SIG-M5 treated with dmso at 0.1 percent for 504 hours (cell line): ENCODE measurements around the gene CDKN3.
"Not testable (repeated sequence)": the region's sequence is repeated elsewhere in the genome, so short reads cannot be mapped to it uniquely, and the experiment has no call there.

Experiments used
- DNase-seq: peaks from one replicate; lab custom pipeline; 2025; ENCODE audit not compliant: unreplicated experiment; lab: John Stamatoyannopoulos, UW

CDKN3 gene

GRCh38 chr14:54370323-54371198 lies 26.2 kb upstream of the CDKN3 start:
- no peak for DNase-seq

DNA sequence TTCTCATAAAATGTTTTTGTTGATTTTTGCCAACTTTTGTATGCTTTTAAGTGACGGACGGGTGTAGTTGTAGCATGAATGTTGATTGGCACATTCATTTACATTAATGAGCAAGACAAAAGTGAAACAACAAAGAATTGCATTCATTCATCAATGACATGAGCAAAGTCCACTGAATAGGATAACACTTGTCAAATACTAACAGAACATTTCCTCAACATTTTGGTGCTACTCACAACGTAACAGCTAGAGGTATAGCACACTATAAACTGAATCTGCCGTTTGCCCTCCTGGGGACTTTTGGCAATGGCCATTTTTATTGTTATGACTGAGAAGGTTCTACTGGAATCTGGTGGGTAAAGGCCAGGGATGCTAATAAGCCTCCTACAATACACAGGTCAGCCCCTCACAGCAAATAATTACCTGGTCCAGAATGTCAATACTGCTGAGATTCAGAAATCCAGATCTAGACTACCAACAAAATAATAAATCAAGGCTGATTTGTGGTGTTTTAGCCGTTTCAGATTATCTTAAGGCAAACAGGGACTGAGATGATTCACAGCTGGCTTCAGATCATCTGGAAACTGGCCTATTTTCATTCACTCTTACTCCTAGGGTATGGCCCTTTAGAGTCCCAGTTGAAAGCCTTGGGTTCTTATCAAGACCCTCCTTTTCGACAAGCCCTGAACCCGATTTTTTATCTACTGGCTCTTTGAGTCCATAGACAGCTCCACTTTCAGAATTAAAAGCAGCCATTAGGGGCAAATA lies 22.5 kb upstream of the CDKN3 start:
- no peak for DNase-seq

- no peak for DNase-seq
Measured at GRCh38 chr14:54377501-54377900, 19.3 kb upstream of the CDKN3 start.

GRCh38 chr14:54378893-54379292 lies 17.9 kb upstream of the CDKN3 start:
- not testable (repeated sequence) for DNase-seq

- not testable (repeated sequence) for DNase-seq
Measured at GRCh38 chr14:54380558-54380957, 16.2 kb upstream of the CDKN3 start.

DNA sequence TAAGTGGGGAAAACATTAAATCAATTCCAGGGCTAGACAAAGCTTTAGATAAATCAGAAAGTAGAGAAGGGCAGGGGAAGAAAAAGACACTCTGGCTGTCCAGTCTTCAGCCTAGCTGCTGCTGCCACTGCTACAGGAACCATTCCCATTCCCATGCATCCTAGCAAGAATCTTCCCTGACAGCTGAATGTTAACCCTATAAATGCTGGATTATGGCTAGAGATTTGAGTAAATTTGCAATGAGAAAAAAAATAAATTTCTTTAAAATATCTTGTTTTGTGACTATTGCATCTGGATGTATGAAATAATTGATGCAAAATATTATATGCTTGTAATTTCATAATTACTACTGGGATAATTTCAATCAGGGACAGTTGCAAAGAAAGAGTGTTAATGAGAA lies 15.0 kb upstream of the CDKN3 start:
- DNase-seq: no peak

DNA sequence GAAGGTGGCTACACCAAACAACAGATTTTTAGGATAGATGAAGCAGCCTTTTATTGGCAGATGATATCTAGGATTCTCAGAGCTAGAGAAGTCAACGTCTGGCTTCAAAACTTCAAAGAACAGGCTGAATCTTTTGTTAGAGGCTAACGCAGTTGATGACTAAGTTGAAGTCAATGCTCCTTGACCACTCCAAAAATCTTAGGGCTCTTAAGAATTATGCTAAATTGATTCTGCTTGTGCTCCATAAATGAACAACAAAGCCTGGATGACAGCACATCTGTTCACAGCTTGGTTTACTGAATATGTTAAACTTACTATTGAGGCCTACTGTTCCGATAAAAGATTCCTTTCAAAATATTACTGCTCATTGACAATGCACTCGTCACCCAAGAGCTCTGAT lies 13.0 kb upstream of the CDKN3 start:
- no peak for DNase-seq

GRCh38 chr14:54385556-54385955 lies 11.3 kb upstream of the CDKN3 start:
- DNase-seq: no peak

- no peak for DNase-seq
Measured at GRCh38 chr14:54387328-54387727, 9.5 kb upstream of the CDKN3 start.

DNA sequence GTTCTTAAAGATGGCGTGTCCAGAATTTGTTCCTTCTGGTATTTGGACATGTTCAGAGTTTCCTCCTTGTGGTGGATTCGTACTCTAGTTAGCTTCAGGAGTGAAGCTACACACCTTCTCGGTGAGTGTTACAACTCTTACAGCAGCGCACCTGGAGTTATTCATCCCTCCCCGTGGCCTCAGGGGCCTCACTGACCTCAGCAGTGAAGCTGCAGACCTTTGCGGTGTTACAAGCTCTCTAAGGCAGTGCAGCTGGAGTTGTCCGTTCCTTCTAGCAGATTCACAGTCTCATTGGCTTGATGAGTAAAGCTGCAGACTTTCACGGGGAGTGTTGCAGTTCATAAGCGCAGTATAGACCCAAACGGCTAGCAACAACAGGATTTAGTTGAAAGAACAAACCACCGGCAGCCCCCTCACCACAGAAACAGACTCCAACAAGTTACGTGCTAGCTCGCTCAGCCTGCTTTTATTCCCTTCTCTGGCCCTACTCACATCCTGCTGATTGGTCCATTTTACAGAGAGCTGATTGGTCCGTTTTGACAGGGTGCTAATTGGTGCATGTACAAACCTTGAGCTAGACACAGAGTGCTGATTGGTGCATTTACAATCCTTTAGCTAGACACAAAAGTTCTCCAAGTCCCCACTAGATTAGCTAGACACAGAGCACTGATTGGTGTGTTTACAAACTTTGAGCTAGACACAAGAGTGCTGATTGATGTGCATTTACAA lies 4.5 kb upstream of the CDKN3 start:
- DNase-seq: no peak

DNA sequence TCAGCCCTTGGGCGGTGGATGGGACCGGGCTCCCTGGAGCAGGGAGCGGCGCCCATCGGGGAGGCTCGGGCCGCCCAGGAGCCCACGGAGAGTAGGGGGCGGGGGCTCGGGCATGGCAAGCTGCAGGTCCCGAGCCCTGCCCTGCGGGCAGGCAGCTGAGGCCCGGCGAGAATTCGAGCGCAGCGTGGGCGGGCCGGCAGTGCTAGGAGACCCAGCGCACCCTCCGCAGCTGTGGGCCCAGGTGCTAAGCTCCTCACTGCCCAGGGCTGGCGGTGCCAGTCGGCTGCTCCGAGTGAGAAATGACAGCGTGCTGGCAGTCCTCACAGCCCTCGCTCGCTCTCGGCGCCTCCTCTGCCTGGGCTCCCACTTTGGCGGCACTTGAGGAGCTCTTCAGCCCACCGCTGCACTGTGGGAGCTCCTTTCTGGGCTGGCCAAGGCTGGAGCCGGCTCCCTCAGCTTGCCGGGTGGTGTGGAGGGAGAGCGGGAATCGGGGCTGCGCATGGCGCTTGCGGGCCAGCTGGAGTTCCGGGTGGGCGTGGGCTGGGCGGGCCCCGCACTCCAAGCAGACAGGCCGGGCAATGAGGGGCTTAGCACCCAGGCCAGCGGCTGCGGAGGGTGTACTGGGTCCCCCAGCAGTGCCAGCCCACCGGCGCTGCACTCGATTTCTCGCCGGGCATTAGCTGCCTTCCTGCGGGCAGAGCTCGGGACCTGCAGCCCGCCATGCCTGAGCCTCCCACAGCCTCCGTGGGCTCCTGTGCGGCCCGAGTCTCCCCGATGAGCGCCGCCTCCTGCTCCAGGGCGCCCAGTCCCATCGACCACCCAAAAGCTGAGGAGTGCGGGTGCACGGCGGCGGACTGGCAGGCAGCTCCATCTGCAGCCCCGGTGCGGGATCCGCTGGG lies 3.6 kb upstream of the CDKN3 start:
- not testable (repeated sequence) for DNase-seq

GRCh38 chr14:54394596-54394995 lies 2.2 kb upstream of the CDKN3 start:
- no peak for DNase-seq

DNA sequence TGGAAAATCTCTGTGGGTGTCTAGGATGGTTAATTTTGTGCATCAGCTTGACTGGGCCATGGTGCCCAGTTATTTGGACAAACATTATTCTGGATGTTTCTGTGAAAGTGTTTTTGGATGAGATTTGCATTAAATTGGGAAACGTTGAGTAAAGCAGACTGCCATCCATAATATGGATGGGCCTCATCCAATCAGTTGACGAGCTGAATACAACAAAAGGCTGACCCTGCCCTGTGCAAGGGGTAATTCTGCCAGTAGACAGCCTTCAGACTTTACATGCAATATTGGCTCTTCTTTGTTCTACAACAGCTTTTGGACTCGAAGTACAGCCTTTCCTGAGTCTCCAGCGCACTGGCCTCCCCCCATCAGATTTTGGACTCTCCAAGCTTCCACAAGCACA lies 1.5 kb upstream of the CDKN3 start:
- no peak for DNase-seq

DNA sequence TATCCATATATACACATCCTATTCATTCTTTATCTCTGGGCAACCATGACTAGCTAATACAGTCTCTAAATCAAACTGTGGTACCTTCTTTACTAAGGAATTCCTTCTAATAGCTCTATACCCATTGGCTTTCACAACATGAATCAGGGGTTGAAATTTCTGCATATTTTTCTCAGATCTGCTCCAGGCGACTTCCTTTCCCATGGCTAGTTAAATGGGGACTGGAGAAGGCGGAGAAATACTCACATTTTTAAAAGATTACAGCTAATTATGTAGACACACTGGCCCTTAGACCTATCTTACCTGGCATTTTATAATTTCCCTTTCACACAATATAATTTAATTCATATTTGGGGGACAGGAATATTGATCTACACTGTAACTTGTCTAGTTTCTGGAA lies 1.1 kb upstream of the CDKN3 start:
- no peak for DNase-seq

GRCh38 chr14:54396183-54396492 lies 669 bp upstream of the CDKN3 start:
- no peak for DNase-seq

DNA sequence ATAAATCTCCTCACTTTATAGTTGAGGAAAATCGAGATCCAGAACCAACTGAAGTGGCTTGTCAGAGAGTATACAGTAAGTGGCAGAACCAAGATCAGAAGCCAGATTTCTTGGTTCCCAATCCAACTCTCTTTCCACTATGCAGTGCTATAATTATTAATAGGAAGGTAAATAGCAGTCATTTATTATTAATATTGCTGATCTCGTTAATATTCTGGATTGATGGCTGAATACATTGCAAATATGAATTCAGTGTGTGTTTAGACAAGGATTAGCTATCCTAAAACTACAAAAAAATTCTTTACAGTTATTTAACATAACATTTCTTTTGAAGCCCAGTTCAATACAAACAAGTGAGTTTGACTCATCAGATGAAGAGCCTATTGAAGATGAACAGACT lies 2.8 kb downstream of the CDKN3 start:
- DNase-seq: no peak

DNA sequence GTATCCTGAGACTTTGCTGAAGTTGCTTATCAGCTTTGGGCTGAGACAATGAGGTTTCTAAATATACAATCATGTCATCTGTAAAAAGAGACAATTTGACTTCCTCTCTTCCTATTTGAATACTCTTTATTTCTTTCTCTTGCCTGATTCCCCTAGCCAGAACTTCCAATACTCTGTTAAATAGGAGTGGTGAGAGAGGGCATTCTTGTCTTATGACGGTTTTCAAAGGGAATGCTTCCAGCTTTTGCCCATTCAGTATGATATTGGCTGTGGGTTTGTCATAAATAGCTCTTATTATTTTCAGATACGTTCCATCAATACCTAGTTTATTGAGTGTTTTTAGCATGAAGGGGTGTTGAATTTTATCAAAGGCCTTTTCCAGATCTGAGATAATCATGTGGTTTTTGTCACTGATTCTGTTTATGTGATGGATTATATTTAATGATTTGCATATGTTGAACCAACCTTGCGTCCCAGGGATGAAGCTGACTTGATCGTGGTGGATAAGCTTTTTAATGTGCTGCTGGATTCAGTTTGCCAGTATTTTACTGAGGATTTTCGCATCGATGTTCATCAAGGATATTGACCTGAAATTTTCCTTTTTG lies 6.7 kb downstream of the CDKN3 start:
- DNase-seq: not testable (repeated sequence)

- no peak for DNase-seq
Measured at GRCh38 chr14:54410215-54410614, 13.4 kb downstream of the CDKN3 start.

DNA sequence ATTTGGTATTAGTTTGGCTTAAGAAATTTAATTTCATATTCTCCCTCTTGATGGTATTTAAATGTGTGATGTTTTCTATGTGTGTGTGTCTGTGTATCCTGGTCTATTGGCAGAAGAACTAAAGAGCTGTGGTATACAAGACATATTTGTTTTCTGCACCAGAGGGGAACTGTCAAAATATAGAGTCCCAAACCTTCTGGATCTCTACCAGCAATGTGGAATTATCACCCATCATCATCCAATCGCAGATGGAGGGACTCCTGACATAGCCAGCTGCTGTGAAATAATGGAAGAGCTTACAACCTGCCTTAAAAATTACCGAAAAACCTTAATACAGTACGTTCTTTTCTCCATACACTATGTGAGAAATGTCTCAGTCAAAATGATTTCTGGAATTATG lies 14.6 kb downstream of the CDKN3 start:
- DNase-seq: no peak

- no peak for DNase-seq
Measured at GRCh38 chr14:54420478-54421142, 23.8 kb downstream of the CDKN3 start.
